ENCODE measurements around the gene ALOX15B. TPM values are rescaled to one million over a fixed set of nuclear protein-coding genes. Genes with fewer than 3 reads are reported as not detected.

Gene ALOX15B
- total and polyA plus RNA-seq, 4 experiments from 2014 or later, result 0.15 TPM; not detected in 3

GRCh38 chr17:8005967-8006730 lies 32.7 kb upstream of the ALOX15B start:
- Histone ChIP-seq H3K9me3 (ENCODE audit: control insufficient read depth in 1 of 2, low read length in 2 of 2) (no peaks in the 10 kb centered on the region), H3K27me3 (ENCODE audit: insufficient read depth, low read length) (peaks cover 9% of the 10 kb centered on the region), H3K27ac (ENCODE audit: low read depth, low read length) (no peak overlapping the region), H3K36me3 (ENCODE audit: insufficient read depth, low read length) (no peaks in the 10 kb centered on the region), H3K4me3 (ENCODE audit: low read length in 2 of 2) (no peak overlapping the region), H3K4me1 (ENCODE audit: insufficient read depth, low read length) (peaks cover 12% of the 10 kb centered on the region)
- Mint-ChIP-seq H3K9me3 (peaks cover 0 to 1% (median 0%) of the 10 kb centered on the region in 8 donors), H3K27ac (no peak overlapping the region), H3K4me3 (peak overlapping the region in 1 of 8 donors; percentile 35), H3K36me3 (no peaks in the 10 kb centered on the region), H3K4me1 (peaks cover 6 to 9% (median 7%) of the 10 kb centered on the region in 4 donors), H3K27me3 (peaks cover 24 to 30% of the 10 kb centered on the region in 2 donors)
- CTCF ChIA-PET (ENCODE audit: partially characterized antibody), result interaction anchor here (1.7 kb wide), 1 partner anchor 17 kb away, joined by 3 read pairs; no protein-coding TSS in a partner anchor
- peak in 1 of 5 donors; percentile 24 for DNase-seq
- intact Hi-C loops (cut with micrococcal nuclease), result no loop called here
- POLR2A ChIA-PET (ENCODE audit: partially characterized antibody), result no interaction called here

- H3K36me3 ChIP-seq (ENCODE audit: insufficient read depth, low read length), result no peaks in the 10 kb centered on the region
- ChIA-PET CTCF (ENCODE audit: partially characterized antibody) (no interaction called here), POLR2A (ENCODE audit: partially characterized antibody) (no interaction called here)
- no peak overlapping the region for H3K27ac ChIP-seq (ENCODE audit: low read depth, low read length)
- peaks cover 0 to 1% (median 0%) of the 10 kb centered on the region in 8 donors for H3K9me3 Mint-ChIP-seq
- intact Hi-C loops (cut with micrococcal nuclease), result no loop called here
- H3K36me3 Mint-ChIP-seq, result no peaks in the 10 kb centered on the region
- H3K27me3 ChIP-seq (ENCODE audit: insufficient read depth, low read length), result peaks cover 4% of the 10 kb centered on the region
- no peak for DNase-seq
- H3K27me3 Mint-ChIP-seq, result peaks cover 20 to 26% of the 10 kb centered on the region in 2 donors
- no peaks in the 10 kb centered on the region for H3K9me3 ChIP-seq (ENCODE audit: control insufficient read depth in 1 of 2, low read length in 2 of 2)
- H3K4me1 ChIP-seq (ENCODE audit: insufficient read depth, low read length), result peaks cover 9% of the 10 kb centered on the region
- no peak overlapping the region for H3K27ac Mint-ChIP-seq
- H3K4me3 Mint-ChIP-seq, result peak overlapping the region in 1 of 8 donors; percentile 35
- H3K4me1 Mint-ChIP-seq, result peaks cover 3 to 5% (median 3%) of the 10 kb centered on the region in 4 donors
- no peak overlapping the region for H3K4me3 ChIP-seq (ENCODE audit: low read length in 2 of 2)
Observed at GRCh38 chr17:8006836-8007680, 31.8 kb upstream of the ALOX15B start.

- no peak for DNase-seq
- Mint-ChIP-seq H3K4me1 (no peaks in the 10 kb centered on the region), H3K27me3 (peaks cover 16 to 23% of the 10 kb centered on the region in 2 donors), H3K27ac (no peak overlapping the region), H3K4me3 (no peak overlapping the region), H3K36me3 (no peaks in the 10 kb centered on the region), H3K9me3 (peaks cover 0 to 1% (median 0%) of the 10 kb centered on the region in 8 donors)
- no peak overlapping the region for H3K27ac ChIP-seq (ENCODE audit: low read depth, low read length)
- H3K4me3 ChIP-seq (ENCODE audit: low read length in 2 of 2), result no peak overlapping the region
- H3K36me3 ChIP-seq (ENCODE audit: insufficient read depth, low read length), result no peaks in the 10 kb centered on the region
- intact Hi-C loops (cut with micrococcal nuclease), result no loop called here
- no peaks in the 10 kb centered on the region for H3K9me3 ChIP-seq (ENCODE audit: control insufficient read depth in 1 of 2, low read length in 2 of 2)
- ChIA-PET POLR2A (ENCODE audit: partially characterized antibody) (no interaction called here), CTCF (ENCODE audit: partially characterized antibody) (no interaction called here)
- H3K27me3 ChIP-seq (ENCODE audit: insufficient read depth, low read length), result no peaks in the 10 kb centered on the region
- peaks cover under 1% of the 10 kb centered on the region for H3K4me1 ChIP-seq (ENCODE audit: insufficient read depth, low read length)
Observed at GRCh38 chr17:8007836-8008235, 31.0 kb upstream of the ALOX15B start.

GRCh38 chr17:8012045-8012580 lies 26.7 kb upstream of the ALOX15B start:
- Mint-ChIP-seq H3K9me3 (no peaks in the 10 kb centered on the region), H3K27me3 (peaks cover 5 to 14% of the 10 kb centered on the region in 2 donors), H3K4me3 (no peak overlapping the region), H3K27ac (no peak overlapping the region), H3K4me1 (peaks cover 0 to 7% (median 4%) of the 10 kb centered on the region in 4 donors), H3K36me3 (no peaks in the 10 kb centered on the region)
- peaks cover 12% of the 10 kb centered on the region for H3K4me1 ChIP-seq (ENCODE audit: insufficient read depth, low read length)
- peaks cover 4% of the 10 kb centered on the region for H3K27me3 ChIP-seq (ENCODE audit: insufficient read depth, low read length)
- ChIA-PET CTCF (ENCODE audit: partially characterized antibody) (no interaction called here), POLR2A (ENCODE audit: partially characterized antibody) (no interaction called here)
- no peak overlapping the region for H3K4me3 ChIP-seq (ENCODE audit: low read length in 2 of 2)
- intact Hi-C loops (cut with micrococcal nuclease), result no loop called here
- H3K36me3 ChIP-seq (ENCODE audit: insufficient read depth, low read length), result no peaks in the 10 kb centered on the region
- DNase-seq, result no peak
- H3K27ac ChIP-seq (ENCODE audit: low read depth, low read length), result no peak overlapping the region
- H3K9me3 ChIP-seq (ENCODE audit: control insufficient read depth in 1 of 2, low read length in 2 of 2), result no peaks in the 10 kb centered on the region

GRCh38 chr17:8012996-8013640 lies 25.7 kb upstream of the ALOX15B start:
- H3K27me3 Mint-ChIP-seq, result peaks cover 5 to 14% of the 10 kb centered on the region in 2 donors
- no peak for DNase-seq
- H3K4me3 Mint-ChIP-seq, result peak overlapping the region in 1 of 8 donors; percentile 39
- Histone ChIP-seq H3K4me3 (ENCODE audit: low read length in 2 of 2) (no peak overlapping the region), H3K36me3 (ENCODE audit: insufficient read depth, low read length) (no peaks in the 10 kb centered on the region), H3K27me3 (ENCODE audit: insufficient read depth, low read length) (peaks cover 5% of the 10 kb centered on the region), H3K9me3 (ENCODE audit: control insufficient read depth in 1 of 2, low read length in 2 of 2) (no peaks in the 10 kb centered on the region), H3K27ac (ENCODE audit: low read depth, low read length) (no peak overlapping the region), H3K4me1 (ENCODE audit: insufficient read depth, low read length) (peaks cover 12% of the 10 kb centered on the region)
- no peaks in the 10 kb centered on the region for H3K9me3 Mint-ChIP-seq
- peaks cover 0 to 7% (median 4%) of the 10 kb centered on the region in 4 donors for H3K4me1 Mint-ChIP-seq
- no peaks in the 10 kb centered on the region for H3K36me3 Mint-ChIP-seq
- ChIA-PET CTCF (ENCODE audit: partially characterized antibody) (no interaction called here), POLR2A (ENCODE audit: partially characterized antibody) (no interaction called here)
- H3K27ac Mint-ChIP-seq, result no peak overlapping the region
- intact Hi-C loops (cut with micrococcal nuclease), result no loop called here

GRCh38 chr17:8013731-8014557 lies 24.9 kb upstream of the ALOX15B start:
- no peak overlapping the region for H3K27ac Mint-ChIP-seq
- peak overlapping the region in 4 of 8 donors; percentile 26 to 62 (median 50) for H3K4me3 Mint-ChIP-seq
- no peak overlapping the region for H3K27ac ChIP-seq (ENCODE audit: low read depth, low read length)
- H3K9me3 Mint-ChIP-seq, result no peaks in the 10 kb centered on the region
- peaks cover 12% of the 10 kb centered on the region for H3K4me1 ChIP-seq (ENCODE audit: insufficient read depth, low read length)
- no peaks in the 10 kb centered on the region for H3K9me3 ChIP-seq (ENCODE audit: control insufficient read depth in 1 of 2, low read length in 2 of 2)
- H3K36me3 Mint-ChIP-seq, result no peaks in the 10 kb centered on the region
- POLR2A ChIA-PET (ENCODE audit: partially characterized antibody), result no interaction called here
- H3K4me3 ChIP-seq (ENCODE audit: low read length in 2 of 2), result no peak overlapping the region
- intact Hi-C loops (cut with micrococcal nuclease), result no loop called here
- H3K27me3 Mint-ChIP-seq, result peaks cover 5 to 13% of the 10 kb centered on the region in 2 donors
- H3K27me3 ChIP-seq (ENCODE audit: insufficient read depth, low read length), result peaks cover 5% of the 10 kb centered on the region
- CTCF ChIA-PET (ENCODE audit: partially characterized antibody), result no interaction called here
- peaks cover 0 to 7% (median 4%) of the 10 kb centered on the region in 4 donors for H3K4me1 Mint-ChIP-seq
- H3K36me3 ChIP-seq (ENCODE audit: insufficient read depth, low read length), result no peaks in the 10 kb centered on the region
- DNase-seq, result no peak
